Measurements from ENCODE around the gene MCM8.

The MCM8 gene

DNA sequence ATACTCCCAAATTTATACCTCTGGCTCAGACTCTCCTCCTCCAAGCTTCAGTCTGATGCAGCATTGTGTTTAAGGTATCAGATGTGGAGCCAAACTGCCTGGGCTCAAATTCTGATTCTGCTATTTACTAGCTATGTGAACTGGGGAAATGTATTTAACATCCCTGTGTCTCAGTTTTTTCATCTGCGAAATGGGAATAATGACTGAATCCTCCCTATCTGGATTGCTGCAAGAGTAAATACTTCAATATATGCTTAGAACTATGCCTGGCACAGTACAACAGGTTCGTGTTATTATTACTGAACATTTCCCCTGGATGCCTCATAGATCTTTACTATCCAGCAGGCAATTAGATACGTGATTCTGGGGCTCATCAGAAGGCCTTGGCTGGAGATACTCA is 97.9 kb downstream of the MCM8 start:
- Histone ChIP-seq H3K4me3 (ENCODE audit: low read depth, low read length) (no peak overlapping the region), H3K27ac (no peak overlapping the region), H3K27me3 (replicated peaks) (peaks cover 2% of the 10 kb centered on the region), H3K36me3 (replicated peaks) (no peaks in the 10 kb centered on the region)
- in situ Hi-C loops (cut with HindIII; ENCODE audit: low pct_ligation_motif_present, low sequenced_read_pairs) = no loop called here
- TF ChIP-seq, protein P1, sequence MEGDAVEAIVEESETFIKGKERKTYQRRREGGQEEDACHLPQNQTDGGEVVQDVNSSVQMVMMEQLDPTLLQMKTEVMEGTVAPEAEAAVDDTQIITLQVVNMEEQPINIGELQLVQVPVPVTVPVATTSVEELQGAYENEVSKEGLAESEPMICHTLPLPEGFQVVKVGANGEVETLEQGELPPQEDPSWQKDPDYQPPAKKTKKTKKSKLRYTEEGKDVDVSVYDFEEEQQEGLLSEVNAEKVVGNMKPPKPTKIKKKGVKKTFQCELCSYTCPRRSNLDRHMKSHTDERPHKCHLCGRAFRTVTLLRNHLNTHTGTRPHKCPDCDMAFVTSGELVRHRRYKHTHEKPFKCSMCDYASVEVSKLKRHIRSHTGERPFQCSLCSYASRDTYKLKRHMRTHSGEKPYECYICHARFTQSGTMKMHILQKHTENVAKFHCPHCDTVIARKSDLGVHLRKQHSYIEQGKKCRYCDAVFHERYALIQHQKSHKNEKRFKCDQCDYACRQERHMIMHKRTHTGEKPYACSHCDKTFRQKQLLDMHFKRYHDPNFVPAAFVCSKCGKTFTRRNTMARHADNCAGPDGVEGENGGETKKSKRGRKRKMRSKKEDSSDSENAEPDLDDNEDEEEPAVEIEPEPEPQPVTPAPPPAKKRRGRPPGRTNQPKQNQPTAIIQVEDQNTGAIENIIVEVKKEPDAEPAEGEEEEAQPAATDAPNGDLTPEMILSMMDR (IDR thresholded peaks at IDR 0.05; ENCODE audit: low read depth, low read length, missing control alignments) = no peak
- DNase-seq = no peak

Data from brain microvascular endothelial cell (primary cell).